ENCODE results near the gene SDK1. TPM values are rescaled to one million over a fixed set of nuclear protein-coding genes. Genes with fewer than 3 reads are reported as not detected.

Gene SDK1
- polyA plus RNA-seq, 12 donors, result 1.7 to 5.8 (median 2.8) TPM; not detected in 1

DNA sequence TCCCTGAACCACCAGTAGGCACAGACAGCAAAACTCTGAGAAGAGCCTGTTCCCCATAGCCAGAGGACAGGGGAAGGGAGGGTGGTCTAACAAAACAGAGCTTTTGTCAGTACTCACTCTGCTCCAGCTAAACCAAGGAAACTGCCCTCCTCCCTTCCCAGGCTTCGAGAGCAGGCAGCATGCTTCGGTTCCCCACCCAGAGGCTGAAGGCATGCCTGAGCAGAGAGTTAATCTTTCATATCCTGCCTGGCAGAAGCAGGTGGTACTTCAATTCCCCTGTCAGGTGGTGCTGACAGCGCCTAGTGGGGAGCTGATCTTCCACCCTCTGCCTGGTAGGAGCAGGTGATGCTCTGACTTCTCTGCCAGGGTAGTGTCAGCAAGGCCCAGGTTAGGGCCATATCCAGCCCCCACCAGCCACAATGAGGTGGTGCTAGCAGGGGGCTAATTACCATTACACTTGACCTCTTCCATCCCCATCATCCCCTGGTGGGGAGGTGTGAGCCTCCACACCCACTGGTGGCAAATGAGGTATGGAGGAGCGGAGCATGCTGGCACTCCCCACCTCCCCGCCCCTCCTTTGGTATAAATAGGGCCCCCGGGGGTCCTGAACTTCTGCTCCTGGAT lies 35.1 kb downstream of the SDK1 start:
- DNase-seq, result no peak

DNA sequence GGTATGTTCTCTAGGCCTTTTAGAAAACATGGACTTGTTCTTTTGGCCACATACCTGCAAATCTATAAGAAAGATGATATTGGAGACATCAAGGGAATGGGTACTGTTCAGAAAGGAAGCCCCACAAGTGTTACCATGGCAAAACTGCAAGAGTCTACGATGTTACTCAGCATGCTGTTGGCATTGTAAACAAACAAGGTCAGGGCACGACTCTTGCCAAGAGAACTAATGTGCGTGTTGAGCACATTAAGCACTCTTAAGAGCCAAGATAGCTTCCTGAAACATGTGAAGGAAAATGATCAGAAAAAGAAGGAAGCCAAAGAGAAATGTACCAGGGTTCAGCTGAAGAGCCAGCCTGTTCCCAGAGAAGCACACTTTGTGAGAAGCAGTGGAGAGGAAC lies 37.1 kb downstream of the SDK1 start:
- no peak for DNase-seq

DNA sequence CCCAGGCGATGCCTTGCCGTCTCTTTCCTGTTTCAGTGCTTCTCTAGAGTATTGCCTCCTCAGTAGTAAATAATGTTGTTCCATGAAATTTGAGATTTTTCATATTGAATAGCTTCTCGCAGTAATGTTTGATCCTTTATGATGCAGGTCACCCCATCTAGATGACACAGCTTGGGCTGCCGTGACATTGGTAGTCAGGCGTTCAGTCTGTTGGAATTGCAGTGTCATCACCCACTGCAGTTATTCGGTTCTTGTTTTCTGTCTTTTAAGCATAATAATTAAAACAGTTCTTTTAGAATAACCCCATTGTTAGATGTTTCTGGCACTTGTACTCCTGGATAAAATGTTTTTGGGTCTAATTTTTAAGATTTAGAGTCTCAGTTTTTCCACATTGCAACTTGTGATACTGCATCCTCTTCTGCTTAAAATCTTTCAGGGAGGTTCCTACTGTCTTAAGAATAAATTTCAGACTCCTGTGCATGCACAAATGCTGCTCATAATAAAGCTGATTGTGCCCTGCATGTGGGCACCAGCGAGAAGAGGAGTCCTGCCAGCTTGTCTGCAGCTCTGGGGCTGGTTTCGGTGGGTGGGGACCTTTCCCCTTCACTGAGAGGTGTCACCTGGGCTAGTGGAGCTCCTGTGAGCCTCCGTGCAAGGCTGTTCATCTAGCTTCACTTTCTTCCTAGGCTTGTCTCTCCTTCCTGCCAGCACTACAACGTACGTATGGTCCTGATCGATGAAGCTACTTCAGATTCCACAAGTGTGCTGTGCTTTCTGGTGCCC lies 44.8 kb downstream of the SDK1 start:
- no peak for DNase-seq

DNA sequence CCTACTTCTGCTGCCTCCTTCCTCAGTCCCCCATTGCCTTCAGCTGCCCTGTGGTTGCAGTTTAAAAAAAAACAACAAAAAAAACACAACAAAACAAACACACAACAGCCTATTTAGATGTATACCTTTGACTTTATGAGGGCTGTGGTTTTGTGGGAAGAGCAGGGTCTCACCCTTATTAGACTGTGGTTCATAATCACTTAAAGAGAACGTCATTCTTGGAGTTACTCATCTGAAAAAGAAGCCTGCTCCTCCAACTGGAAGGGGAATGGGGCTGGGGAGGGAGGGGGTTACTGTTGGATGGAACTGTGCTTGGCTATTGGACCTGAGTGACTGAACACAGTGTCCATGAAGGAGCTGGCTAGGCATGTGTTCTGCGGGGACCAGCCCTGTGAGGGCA lies 48.1 kb downstream of the SDK1 start:
- DNase-seq, result no peak

DNA sequence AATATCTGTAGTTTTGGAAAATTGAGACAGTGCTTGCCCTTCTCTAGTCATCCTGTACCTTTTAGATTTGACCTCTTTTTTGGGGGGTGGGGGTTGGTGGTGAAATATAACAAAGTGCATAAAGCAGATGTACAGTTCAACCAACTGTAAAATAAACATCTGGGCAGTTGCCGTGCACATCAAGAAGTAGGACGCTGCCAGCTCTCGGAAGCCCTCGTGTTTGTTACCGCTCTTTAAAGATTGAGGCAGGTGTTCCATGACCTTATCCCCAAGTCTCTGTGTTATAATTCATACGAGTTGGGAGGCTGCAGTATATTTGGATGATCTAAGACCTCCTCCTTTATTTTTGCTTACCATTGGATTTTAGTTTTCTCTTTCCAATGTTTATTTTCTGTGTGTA lies 55.1 kb downstream of the SDK1 start:
- DNase-seq, result no peak

DNA sequence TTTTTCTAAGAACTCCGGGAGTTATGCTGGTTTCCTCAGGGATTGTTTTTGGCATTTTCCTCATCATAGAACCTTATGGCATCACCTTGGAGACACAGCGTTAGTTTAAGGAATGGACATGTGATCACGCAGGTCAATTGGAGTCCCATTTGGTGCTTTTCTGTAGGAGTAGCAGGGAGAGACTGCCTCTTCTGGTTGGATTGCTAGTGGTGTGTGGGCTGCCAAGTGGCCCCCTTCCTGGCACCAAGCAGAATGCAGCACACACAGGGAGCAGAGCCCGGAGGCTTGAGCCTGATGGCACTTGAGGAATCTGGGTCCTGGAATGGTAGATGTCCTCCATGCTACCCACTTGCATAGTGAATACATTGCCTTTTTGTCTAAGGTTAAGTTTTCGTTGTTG lies 57.9 kb downstream of the SDK1 start:
- no peak for DNase-seq

DNA sequence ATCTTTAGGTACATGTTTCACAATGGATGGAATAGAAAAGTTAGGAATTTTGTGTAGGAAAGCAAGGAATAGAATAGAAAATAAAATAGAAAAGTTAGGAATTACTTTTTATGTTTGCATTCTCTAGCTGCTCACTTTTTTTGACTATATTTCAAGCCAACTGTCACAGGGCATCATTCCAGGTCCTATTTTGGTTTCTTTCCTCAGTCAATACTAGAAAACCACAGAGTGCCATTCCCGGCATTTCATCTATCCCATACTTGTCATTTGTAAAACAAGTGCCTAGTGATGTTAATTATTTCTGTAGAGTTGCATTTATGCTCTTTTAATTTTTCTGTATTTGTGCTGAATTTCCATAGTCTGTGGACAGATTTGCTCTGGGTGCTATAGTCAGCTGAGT lies 66.2 kb downstream of the SDK1 start:
- DNase-seq, result no peak

DNA sequence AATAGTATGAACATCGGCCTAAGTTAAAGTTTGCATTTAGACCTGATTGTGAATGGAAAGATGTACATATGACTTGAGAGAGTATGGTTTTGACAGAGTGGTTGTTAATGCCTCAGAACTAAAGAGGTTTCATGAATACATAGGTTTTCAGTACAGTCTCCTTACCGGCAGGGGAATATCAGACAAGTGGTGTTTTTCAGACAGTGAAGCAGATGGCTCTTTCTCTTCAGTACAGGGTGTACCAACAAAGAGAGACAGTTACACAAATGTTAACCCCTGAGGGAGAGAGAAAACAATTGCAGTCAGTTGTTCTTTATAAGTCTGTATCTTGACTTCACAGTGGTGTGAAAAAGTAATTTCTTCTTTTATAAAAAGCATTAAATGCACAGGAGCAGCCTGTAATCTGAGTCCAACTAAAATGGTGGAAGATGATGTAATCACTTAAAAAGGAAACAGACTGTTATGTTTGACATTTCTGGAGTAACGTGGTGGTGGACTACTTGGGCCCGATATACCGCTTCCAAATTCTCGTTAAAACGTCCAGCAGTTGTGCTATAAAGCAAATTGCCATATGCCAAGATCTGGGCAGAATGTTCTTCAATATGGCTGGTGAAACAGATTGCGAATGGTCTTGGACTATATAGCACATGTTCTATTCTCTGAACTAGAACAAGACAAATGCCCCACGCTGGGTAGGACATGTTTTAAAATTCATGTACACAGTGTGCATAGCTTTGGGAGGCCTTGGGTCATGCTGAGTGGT lies 69.2 kb downstream of the SDK1 start:
- DNase-seq, result no peak

DNA sequence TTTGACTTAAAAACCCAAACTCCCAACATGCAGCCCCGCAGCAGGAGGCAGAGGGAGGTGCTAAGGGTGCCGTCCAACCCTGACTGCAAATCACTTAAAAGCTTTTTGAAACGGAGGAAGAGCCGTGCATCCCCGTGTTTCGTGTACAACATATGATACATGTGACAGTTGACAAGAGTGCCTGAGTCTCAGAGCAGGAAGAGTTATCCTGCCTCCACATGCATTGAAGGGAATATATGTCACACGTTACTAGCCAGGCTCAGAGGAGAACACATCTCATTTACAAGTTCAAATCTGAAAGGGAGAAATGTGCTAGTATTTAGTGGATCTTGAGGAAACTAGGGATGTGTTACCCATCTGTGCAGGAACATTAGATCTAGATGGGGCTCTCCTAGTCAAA lies 69.9 kb downstream of the SDK1 start:
- no peak for DNase-seq

DNA sequence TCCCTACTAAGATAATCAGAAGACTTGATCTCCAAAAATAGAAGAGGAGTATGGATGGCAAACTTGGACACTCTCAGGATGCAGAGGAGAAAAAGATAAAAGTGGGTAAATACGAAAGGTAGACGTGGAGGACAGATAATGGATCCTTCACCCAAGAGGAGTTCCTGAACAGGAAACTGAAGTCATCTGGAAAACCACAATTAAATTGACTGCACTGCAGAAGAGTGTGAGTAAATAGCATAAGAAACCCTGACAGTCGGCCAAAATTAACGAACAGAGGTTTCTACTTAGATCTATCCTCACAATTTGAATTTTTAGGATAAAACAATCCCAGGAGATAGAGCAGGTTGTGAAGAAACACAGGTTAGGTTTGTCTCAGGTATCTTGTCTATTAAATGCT lies 70.5 kb downstream of the SDK1 start:
- no peak for DNase-seq

DNA sequence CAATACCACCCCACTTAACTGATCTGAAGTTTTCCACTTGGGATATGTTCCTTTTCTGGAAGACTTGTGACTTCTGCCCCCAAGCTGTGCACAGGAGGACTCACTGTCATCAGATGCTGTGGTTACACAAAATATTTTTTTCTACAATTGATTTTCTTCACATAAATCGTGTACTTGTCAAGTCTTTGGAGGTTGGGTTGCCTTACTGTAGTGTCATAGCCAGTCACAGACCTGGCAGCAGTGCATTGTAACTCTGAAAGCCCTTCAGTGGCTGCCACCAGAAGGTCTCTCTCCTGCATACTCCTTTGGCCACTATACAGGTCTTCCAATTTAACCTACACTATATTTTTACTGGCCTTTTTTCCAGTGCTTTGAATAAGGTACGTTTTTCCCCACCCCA lies 73.2 kb downstream of the SDK1 start:
- no peak for DNase-seq

DNA sequence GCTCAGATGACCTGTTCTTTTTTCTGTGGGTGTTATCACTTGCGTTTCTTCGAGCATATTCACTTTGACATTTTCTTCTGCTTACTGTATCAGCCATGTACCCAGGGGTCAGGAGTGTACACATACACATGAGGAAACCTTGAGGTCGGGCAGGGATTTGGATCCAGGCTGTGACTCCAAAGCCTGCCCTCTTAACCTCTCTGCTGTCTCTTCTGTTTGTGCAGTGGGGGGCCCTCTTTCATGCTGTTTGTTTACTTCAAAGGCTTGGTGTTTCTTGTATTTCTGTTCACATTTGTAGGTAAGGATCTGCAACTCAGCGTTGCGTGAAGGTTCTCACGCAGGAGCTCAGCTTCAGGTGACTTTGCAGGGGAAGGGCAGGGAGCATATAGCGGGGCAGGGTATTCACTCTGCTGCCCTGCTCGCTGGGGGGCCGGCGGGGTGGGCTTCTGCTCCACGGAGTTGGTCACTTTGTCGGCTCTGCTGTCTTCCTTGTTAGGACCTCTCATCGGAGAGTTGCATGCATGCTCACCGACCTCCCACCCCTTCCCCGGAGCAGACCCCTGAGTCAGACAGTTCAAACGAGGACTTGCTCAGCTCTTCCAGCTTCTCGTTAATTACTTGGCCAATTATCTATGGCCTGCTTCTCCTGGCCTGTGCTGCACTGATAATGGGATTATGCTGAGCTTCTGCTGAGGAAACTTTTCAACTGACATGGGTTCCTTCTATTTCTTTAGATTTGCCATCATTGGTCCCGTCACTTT lies 77.5 kb downstream of the SDK1 start:
- no peak for DNase-seq

DNA sequence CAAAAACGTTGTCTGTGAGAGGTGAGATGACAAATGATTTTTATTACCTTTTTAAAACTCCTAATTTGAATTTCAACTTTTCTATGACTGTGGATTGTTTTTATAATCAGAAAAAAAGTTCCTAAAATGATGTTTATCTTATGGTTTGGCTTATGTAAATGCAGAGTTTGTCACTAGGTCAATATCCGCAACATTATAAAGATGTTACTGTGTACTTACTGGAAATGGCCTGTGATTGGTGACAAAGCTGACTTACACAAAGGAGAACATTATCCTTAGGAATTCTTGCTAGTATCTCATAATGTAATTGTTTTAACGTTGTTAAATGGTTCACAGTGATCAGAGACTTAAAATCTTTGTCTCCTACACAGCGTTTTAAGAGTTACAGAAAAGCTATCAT lies 79.0 kb downstream of the SDK1 start:
- no peak for DNase-seq

DNA sequence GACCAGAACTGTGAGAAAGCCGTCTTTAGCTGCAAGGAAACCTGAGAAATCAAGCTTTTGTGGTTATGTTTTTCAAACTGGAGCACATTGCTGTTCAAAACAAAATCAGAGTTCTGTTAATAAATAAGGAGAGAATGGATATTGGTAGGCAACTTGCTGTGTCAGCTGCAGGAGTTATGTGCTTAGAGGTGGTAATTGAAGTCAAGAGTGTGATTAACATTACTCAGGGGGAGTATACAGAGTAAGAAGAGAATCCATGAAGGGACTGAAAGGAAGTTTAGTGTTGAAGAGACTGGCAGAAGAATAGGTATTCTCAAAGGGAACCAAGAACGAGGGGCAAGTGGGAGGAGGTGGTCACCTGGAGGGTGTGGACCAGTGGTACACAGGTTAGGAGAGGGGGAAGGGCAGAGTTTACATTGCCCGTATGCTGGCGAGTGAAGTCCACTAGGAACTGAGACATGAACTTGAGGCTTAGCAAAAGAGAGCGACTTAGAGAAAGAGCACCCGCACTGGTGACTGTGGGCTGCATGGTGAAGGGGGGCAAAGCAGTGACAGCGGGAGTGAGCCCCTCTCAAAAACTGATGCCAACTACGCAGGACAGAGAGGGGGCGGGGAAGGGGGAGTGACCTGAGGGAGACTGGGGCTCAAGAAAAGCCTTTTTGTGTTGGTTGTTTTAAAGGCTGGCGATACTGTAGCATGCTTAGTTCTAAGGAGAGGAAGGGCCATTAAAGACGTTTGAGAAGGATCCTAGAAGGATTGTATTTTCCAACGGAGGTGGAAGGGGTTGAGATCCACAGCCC lies 80.0 kb downstream of the SDK1 start:
- no peak for DNase-seq

DNA sequence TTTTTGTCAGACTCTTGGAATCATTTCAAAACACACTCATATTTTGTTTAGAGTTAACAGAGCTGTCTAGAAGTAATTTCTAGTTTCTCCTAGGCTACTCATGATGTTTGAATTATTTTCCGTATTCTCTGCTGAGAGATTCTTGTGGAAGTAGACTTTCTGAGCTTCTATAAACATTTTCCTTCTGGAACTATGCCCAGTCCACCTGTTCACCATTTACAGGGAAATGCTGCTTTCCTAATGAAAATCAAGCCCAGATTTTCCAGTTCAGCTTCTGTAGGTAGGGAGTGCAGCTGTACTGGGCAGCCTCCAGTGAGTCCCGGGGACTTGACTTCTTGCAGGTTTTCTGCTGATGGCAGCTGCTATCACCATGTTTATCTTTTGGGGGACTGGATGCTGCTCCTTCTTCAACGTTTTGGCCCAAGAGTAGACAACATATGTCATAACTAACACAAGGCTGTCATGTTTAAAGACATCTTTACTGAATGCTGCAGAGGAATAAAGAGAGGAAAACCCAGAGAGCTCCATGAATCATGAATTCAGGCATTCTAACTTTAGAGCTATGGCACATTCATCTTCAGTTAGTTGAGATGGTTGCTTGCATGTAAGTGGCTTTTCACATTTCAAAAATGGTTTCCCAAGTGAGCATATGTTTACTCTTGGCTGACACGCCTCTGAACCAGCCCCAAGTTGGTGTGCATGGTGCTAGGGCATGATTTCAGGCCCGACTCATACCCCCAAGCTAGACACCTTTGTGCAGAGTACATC lies 85.6 kb downstream of the SDK1 start:
- no peak for DNase-seq

DNA sequence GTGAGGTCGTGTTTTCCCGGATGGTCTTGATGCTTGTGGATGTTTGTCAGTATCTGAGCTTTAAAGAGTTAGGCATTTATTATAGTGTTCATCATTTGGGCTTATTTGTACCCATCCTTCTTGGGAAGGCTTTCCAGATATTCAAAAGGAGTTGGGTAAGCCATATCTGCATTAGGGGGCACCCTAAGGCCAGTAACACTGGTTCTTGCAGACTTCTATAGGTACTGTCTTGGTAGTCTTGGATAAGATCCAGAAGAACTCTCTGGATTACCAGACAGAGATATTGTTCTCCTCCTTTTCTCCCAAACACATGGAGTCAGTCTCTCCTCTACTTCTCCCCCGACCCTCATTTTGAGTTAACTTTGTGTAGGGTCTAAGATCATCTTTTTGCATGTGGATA lies 92.8 kb downstream of the SDK1 start:
- no peak for DNase-seq

DNA sequence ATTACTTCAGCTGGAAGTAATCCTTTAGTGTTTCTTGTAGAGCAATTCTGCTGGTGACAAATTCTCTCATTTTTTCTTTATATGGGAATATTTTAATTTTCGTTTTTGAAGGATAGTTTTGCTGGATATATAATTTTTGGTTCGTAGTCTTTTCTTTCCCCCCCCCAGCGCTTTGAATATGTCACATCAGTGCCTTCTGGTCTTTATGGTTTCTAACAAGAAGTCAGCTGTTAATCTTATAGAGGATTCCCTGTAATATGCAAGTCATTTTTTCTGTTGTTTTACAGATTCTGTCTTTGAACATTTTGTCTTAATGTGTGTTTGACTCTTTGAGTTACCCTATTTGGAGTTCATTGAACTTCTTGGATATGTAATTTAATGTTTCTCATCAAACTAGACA lies 96.3 kb downstream of the SDK1 start:
- no peak for DNase-seq

DNA sequence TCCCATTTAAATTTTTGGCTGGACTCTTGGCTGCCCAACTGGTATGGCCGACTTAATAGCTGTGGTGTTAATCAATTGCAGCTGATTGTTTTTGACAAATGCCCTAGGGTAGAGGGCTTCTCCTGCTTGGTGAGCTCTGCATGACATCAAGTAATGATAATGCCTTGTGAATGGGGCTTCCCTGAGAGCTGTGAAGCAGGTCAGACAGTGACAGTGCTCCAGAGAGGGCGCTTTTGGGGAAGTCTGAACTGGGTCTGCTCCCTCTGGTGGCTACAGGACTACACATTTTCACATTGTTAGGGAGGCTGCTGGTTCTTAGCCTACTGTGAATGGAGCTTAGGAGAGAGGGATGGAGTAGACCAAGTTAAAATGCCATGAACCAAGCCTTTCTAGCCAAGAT lies 98.8 kb downstream of the SDK1 start:
- DNase-seq, result no peak

DNA sequence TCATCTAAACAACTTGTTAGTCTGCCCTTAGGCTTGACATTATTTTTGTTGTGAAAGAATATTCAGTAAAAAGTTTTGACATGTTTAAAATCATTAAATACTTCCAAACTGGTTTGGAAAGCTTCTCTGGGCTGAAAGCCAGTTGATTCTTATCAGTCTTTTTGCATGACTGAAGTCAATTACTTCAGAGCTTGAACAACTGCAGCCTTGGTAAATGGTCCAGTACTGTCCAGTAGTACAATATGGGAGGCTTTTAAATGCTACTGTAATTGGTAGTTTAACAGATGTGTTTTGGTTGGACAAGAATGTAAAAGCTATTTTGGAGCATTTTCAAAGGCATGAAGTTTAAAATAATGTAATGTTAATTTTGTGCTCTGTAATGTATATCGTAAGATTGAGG lies 103.4 kb downstream of the SDK1 start:
- no peak for DNase-seq

DNA sequence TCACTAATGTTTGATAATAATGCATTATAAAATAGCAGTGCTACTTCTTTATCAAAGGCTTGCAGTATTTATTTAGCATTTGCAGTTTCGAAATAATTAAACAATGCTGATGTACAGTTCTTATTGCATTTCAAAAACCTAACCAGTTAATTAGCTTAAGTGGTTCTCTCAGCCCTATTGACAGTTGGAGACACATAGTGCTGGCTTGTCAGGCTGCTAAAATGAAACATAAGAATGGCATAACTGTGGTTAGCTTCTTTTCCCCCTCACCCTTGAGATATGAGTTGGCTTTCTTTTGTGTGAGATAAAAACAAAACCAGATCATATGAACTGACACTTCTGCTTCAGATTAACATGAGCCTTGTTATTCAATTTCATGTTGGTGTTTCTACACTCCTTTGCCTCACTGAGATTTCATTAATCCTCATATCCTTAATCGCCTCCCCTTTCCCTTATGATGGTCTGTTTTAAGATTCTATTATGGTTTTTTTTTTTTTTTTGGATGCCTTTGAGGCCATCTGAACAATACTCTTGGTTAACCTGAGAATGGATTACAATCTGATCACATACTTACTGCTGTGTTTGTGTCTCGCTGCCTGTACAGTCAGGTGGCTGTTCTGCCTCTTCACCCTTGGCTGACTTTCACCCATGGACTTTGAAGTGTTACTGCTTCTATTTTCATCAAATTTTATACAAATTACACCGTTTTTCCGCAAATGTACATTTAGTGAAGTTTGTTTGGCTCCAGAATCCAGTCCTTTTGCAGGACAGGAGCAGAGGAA lies 108.0 kb downstream of the SDK1 start:
- no peak for DNase-seq

Data from muscle of arm (tissue), 12 donors.